Ishikawa (cell line): ENCODE data around the gene IFNL3.

ENCODE experiments used
- CEBPB ChIP-seq: IDR thresholded peaks from 2 replicates; pipeline ENCODE4 v1.6.1; 2012
- CREB1 ChIP-seq: IDR thresholded peaks from 2 replicates; pipeline ENCODE4 v1.6.1; 2012; ENCODE audit warnings: low read depth
- EGR1 ChIP-seq: IDR thresholded peaks from 2 replicates; pipeline ENCODE4 v1.6.1; 2012
- EP300 ChIP-seq: IDR thresholded peaks from 2 replicates; pipeline ENCODE4 v1.6.1; 2012; ENCODE audit warnings: borderline replicate concordance
- RAD21 ChIP-seq: IDR thresholded peaks from 2 replicates; pipeline ENCODE4 v1.6.1; 2012; ENCODE audit warnings: low read depth
- TAF1 ChIP-seq: IDR thresholded peaks from 2 replicates; pipeline ENCODE4 v1.6.1; 2012; ENCODE audit warnings: low read depth, mild to moderate bottlenecking
- TCF12 ChIP-seq: IDR thresholded peaks from 2 replicates; pipeline ENCODE4 v1.6.1; 2012; ENCODE audit warnings: low read depth
- TEAD4 ChIP-seq: IDR thresholded peaks from 2 replicates; pipeline ENCODE4 v1.6.1; 2012
- YY1 ChIP-seq: IDR thresholded peaks from 2 replicates; pipeline ENCODE4 v1.6.1; 2012; ENCODE audit warnings: low read depth
- TF ChIP-seq, protein P1 (sequence below): IDR thresholded peaks from 2 replicates; pipeline ENCODE4 v1.6.1; 2012

GRCh38 chr19:39251846-39252245, 7.0 kb upstream of the IFNL3 start:
- TF ChIP-seq TAF1 (no peak), CREB1 (no peak), TCF12 (no peak), CEBPB (no peak), YY1 (no peak), TEAD4 (no peak), RAD21 (no peak), EP300 (no peak), EGR1 (no peak)
- TF ChIP-seq, protein P1, sequence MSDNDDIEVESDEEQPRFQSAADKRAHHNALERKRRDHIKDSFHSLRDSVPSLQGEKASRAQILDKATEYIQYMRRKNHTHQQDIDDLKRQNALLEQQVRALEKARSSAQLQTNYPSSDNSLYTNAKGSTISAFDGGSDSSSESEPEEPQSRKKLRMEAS, result no peak
